ENCODE measurements around the gene HSDL1. TPM values are rescaled to one million over a fixed set of nuclear protein-coding genes. Genes with fewer than 3 reads are reported as not detected.

The HSDL1 gene
- total and polyA plus RNA-seq, 10 of the 15 experiments (the other 5 are each of a cell fraction or from before 2014, with no cell fraction given), result 2.0 to 13.4 (median 5.6) TPM

- no peak for TF ChIP-seq ATF7 (IDR thresholded peaks at IDR 0.05; ENCODE audit: low read depth)
- no peak for TF ChIP-seq ZBTB11 (CRISPR knock-in tag; IDR thresholded peaks at IDR 0.05)
- no peak for TF ChIP-seq HCFC1 (IDR thresholded peaks at IDR 0.05; ENCODE audit: low read length)
- no peak for TF ChIP-seq FOXK2 (IDR thresholded peaks at IDR 0.05)
Observed at GRCh38 chr16:84075376-84075775, 69.6 kb downstream of the HSDL1 start (continued).

GRCh38 chr16:84074721-84075120 lies 70.3 kb downstream of the HSDL1 start:
- intact Hi-C loops (cut with micrococcal nuclease; ENCODE audit: unreplicated experiment), result no loop called here
- Histone ChIP-seq H4K20me1 (ENCODE audit: control insufficient read depth, insufficient read depth) (no peaks in the 10 kb centered on the region), H3K79me2 (ENCODE audit: control insufficient read depth, insufficient read depth, low read length) (no peaks in the 10 kb centered on the region), H3K9me3 (replicated peaks; ENCODE audit: control insufficient read depth, insufficient read depth, low read length) (no peaks in the 10 kb centered on the region), H3K27ac (ENCODE audit: control insufficient read depth, insufficient read depth) (no peak overlapping the region), H3K4me2 (ENCODE audit: control insufficient read depth, insufficient read depth) (no peak overlapping the region), H3K4me1 (ENCODE audit: control insufficient read depth, insufficient read depth, low read length) (no peaks in the 10 kb centered on the region), H3K27me3 (replicated peaks in 1 of 2; ENCODE audit: control insufficient read depth in 2 of 2, insufficient read depth in 2 of 2, low read length in 1 of 2) (no peaks in the 10 kb centered on the region), H3K36me3 (ENCODE audit: control insufficient read depth in 2 of 2, insufficient read depth in 2 of 2, low read length in 1 of 2) (peaks cover 9 to 20% of the 10 kb centered on the region in 2 experiments), H2AFZ (ENCODE audit: control insufficient read depth, low read depth, low read length) (no peak overlapping the region), H3K4me3 (no peak overlapping the region), H3K9ac (ENCODE audit: control insufficient read depth, insufficient read depth, low read length) (no peak overlapping the region)
- ChIA-PET SMC1A (ENCODE audit: uncharacterized antibody, unreplicated experiment) (no interaction called here), POLR2A (interaction anchor here (0.5 kb wide), 2 partner anchors 54 to 89 kb away, joined by 3 to 4 read pairs; no protein-coding TSS in a partner anchor), RAD21 (ENCODE audit: unreplicated experiment) (no interaction called here), CTCF (interaction anchor here (0.8 kb wide), 1 partner anchor 9 kb away, joined by 4 read pairs; no protein-coding TSS in a partner anchor)
- ATAC-seq, result no peak
- in situ Hi-C loops (cut with MboI), result no loop called here
- FAIRE-seq, result no peak
- DNase-seq (ENCODE audit: low read depth, low spot score), result no peak
- 94% methylated on average over 3 of the region's 3 CpGs for WGBS (ENCODE audit: insufficient coverage, insufficient replicate concordance, low lambda C conversion rate, missing lambda C conversion rate)
- no TSS peak for BruUV-seq (replicated peaks)
- TF ChIP-seq ZBED1 (IDR thresholded peaks at IDR 0.05; ENCODE audit: borderline replicate concordance) (no peak), MLLT1 (IDR thresholded peaks at IDR 0.05) (no peak), CTCF (IDR thresholded peaks at IDR 0.05 in 2 of 3, conservative IDR thresholded peaks at IDR 0.05 in 1 of 3; ENCODE audit: control insufficient read depth in 2 of 3, extremely low read depth in 1 of 3, insufficient read depth in 1 of 3, low read depth in 3 of 3, low read length in 3 of 3) (no peak), POLR2A (IDR thresholded peaks at IDR 0.05; ENCODE audit: low read depth, low read length) (no peak), WRNIP1 (IDR thresholded peaks at IDR 0.05; ENCODE audit: borderline replicate concordance, low read depth, low read length) (no peak), ZZZ3 (IDR thresholded peaks at IDR 0.05; ENCODE audit: control insufficient read depth, insufficient read length, low read depth) (no peak), ATF7 (IDR thresholded peaks at IDR 0.05; ENCODE audit: low read depth) (no peak), CEBPZ (IDR thresholded peaks at IDR 0.05; ENCODE audit: low read depth, low read length) (no peak), TARDBP (IDR thresholded peaks at IDR 0.05; ENCODE audit: borderline replicate concordance) (no peak), RB1 (IDR thresholded peaks at IDR 0.05; ENCODE audit: borderline replicate concordance) (no peak)
